HFFc6 (cell line): ENCODE results near the gene SHC3. TPM values are rescaled to one million over a fixed set of nuclear protein-coding genes. Genes with fewer than 3 reads are reported as not detected.

ENCODE experiments used
- DNase-seq: peaks from one replicate; pipeline ENCODE4 v3.0.0-alpha.2; 2018
- H3K27ac Mint-ChIP-seq: 2 replicates; pipeline ENCODE4 v1.8.0; 2020; ENCODE audit warnings: mild to moderate bottlenecking, mixed read lengths
- H3K27me3 Mint-ChIP-seq: 2 replicates; pipeline ENCODE4 v1.8.0; 2021; ENCODE audit warnings: mild to moderate bottlenecking, moderate library complexity, mixed read lengths; ENCODE audit not compliant: insufficient read depth
- H3K36me3 Mint-ChIP-seq: 2 replicates; pipeline ENCODE4 v1.8.0; 2021; ENCODE audit warnings: low read depth, mixed read lengths
- H3K4me1 Mint-ChIP-seq: 2 replicates; pipeline ENCODE4 v1.8.0; 2020; ENCODE audit warnings: low read depth, mixed read lengths
- H3K4me3 Mint-ChIP-seq: 2 replicates; pipeline ENCODE4 v1.8.0; 2020; ENCODE audit warnings: mild to moderate bottlenecking, moderate library complexity, mixed read lengths
- H3K9me3 Mint-ChIP-seq: 2 replicates; pipeline ENCODE4 v1.8.0; 2020; ENCODE audit warnings: mild to moderate bottlenecking, mixed read lengths
- total RNA-seq, 6 experiments: library from RNA; stranded (reverse); fragmentation: NEBNext Ultra II Directional; extraction: Animal tissue kit (Norgen Biotek cat#: 25700); gene quantifications; 2 replicates in 1 of 6; 3 replicates in 5 of 6; pipeline ENCODE4 v1.2.3, GENCODE V29; 2021
- TF ChIP-seq, protein P1 (sequence below): fragments of 200-600 bp; sonication (generic); IDR thresholded peaks from 2 replicates; pipeline ENCODE4 v1.5.0; 2021; ENCODE audit warnings: antibody characterized with exemption, mild to moderate bottlenecking

Gene SHC3
- total RNA-seq, 6 experiments from 2014 or later, result 0.28 to 1.9 (median 0.42) TPM

DNA sequence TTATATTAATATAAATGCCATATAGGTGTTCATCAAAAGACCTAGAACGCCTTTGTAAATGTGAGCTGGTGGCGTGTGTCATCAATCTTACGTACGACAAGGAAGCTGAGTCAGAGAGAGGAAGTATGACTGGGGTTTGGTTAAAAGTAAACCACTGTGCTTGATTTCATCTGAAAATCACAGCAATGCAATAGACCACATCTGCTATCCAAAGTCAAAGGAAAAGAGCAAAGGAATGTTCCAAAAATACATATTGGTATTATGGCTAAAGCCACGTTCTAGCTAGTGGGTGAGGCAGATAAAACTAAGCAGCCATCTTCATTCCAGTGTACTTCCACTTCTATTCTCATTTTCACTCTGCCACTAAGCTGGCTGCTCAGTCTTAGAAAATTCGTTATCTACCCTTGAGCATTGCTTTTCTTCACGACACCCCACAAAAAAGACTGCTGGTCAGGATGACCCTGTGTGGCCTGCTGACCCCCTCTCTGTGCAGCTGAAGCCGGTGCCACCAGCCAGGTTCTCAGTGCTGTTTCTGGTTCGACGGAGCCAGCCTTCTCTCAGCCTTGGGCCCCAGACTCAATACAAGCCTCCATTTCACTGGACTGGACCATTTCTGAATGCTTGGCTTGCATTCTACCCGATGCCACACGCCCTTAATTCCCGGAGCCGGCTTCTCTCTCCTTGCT, 23.8 kb downstream of the SHC3 start:
- peak overlapping the region; percentile 72 for H3K4me3 Mint-ChIP-seq

DNA sequence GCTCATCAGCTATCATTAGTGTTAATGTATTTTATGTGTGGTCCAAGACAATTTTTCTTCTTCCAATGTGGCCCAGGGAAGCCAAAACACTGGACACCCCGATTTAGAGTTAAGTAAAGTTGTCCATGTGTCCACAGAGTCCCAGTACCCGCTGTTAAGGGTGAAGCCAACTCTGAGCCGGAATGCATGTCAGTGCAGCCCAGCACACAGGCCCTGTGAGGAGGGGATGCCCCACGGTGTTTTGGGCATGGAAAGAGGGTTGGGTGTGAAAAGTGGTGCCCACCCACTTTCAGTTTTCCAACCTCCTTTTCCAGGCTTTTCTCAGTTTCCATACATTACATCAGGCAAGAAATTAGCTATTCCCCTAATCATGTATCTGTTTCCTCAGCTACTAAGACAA, 24.4 kb downstream of the SHC3 start:
- Mint-ChIP-seq H3K4me3 (peak overlapping the region; percentile 72), H3K27me3 (no peaks in the 10 kb centered on the region), H3K9me3 (no peaks in the 10 kb centered on the region), H3K4me1 (peaks cover 48% of the 10 kb centered on the region), H3K27ac (peak overlapping the region; percentile 97), H3K36me3 (no peaks in the 10 kb centered on the region)
- DNase-seq, result no peak
- TF ChIP-seq, protein P1, sequence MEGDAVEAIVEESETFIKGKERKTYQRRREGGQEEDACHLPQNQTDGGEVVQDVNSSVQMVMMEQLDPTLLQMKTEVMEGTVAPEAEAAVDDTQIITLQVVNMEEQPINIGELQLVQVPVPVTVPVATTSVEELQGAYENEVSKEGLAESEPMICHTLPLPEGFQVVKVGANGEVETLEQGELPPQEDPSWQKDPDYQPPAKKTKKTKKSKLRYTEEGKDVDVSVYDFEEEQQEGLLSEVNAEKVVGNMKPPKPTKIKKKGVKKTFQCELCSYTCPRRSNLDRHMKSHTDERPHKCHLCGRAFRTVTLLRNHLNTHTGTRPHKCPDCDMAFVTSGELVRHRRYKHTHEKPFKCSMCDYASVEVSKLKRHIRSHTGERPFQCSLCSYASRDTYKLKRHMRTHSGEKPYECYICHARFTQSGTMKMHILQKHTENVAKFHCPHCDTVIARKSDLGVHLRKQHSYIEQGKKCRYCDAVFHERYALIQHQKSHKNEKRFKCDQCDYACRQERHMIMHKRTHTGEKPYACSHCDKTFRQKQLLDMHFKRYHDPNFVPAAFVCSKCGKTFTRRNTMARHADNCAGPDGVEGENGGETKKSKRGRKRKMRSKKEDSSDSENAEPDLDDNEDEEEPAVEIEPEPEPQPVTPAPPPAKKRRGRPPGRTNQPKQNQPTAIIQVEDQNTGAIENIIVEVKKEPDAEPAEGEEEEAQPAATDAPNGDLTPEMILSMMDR, result no peak

More for the DNA sequence above, 23.8 kb downstream of the SHC3 start:
- TF ChIP-seq, protein P1, result no peak
- H3K4me1 Mint-ChIP-seq, result peaks cover 42% of the 10 kb centered on the region
- H3K27me3 Mint-ChIP-seq, result no peaks in the 10 kb centered on the region
- peak overlapping the region; percentile 97 for H3K27ac Mint-ChIP-seq
- H3K36me3 Mint-ChIP-seq, result no peaks in the 10 kb centered on the region
- peak; percentile 84 for DNase-seq
- H3K9me3 Mint-ChIP-seq, result no peaks in the 10 kb centered on the region

DNA sequence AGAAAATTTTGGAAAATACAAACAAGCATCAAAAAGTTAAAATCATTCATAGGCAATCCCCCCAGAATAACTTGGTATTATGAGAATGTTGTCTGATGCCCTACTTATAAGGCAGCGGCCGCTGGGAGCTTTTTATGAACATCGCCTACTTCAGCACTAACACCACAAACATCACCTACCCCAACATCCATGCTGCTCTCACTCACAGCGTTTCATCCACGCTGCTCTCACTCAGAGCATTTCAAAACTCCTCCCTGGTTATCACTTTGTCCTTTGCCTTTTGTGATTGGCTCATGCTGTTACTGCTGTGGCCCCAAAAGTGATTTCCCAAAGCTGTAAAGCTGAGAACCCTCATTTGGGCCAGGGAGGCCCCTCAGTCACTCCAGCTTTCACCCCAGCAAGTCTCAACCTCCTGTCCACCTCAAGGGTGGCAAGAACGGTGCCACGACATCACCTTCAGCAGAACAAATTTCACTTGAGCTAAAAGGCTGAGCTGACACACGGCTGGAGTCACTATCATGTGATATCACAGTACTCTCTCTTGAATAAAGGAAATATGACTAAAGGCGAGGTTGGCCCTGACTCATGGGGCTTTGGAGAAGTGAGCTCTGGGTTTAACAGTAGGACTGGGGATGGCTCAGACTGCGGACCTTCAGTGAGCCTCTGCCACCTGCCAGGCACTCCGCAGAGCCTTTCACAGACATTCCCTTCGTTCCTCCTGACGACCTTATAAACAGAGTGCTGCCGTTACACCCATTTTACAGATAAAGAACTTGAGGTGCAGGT, 25.2 kb downstream of the SHC3 start:
- peak; percentile 85 for DNase-seq

DNA sequence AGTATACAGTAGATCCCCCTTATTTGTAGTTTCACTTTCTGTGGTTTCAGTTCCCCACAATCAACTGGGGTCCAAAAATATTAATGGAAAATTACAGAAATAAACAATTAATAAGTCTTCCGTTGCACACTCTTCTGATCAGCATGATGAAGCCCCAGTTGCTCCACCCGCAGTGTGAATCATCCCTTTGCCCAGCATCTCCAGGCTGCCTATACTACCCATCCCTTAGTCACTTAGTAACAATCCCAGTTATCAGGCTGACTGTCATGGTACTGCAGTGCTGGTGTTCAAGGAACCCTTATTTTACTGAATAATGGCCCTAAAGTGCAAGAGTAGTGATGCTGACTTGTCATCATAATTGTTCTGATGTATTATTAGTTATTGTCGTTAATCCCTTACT, 28.9 kb downstream of the SHC3 start:
- Mint-ChIP-seq H3K4me3 (peak overlapping the region; percentile 68), H3K27me3 (no peaks in the 10 kb centered on the region), H3K4me1 (peaks cover 34% of the 10 kb centered on the region), H3K36me3 (no peaks in the 10 kb centered on the region), H3K9me3 (no peaks in the 10 kb centered on the region), H3K27ac (peak overlapping the region; percentile 9; the same call in 1 of the 2 replicates)
- DNase-seq, result peak; percentile 79
- TF ChIP-seq, protein P1, result no peak

More for the DNA sequence above, 25.2 kb downstream of the SHC3 start:
- Mint-ChIP-seq H3K9me3 (no peaks in the 10 kb centered on the region), H3K27ac (peak overlapping the region; percentile 97), H3K36me3 (no peaks in the 10 kb centered on the region), H3K4me3 (peak overlapping the region; percentile 72), H3K27me3 (no peaks in the 10 kb centered on the region), H3K4me1 (peaks cover 49% of the 10 kb centered on the region)
- TF ChIP-seq, protein P1, result no peak

DNA sequence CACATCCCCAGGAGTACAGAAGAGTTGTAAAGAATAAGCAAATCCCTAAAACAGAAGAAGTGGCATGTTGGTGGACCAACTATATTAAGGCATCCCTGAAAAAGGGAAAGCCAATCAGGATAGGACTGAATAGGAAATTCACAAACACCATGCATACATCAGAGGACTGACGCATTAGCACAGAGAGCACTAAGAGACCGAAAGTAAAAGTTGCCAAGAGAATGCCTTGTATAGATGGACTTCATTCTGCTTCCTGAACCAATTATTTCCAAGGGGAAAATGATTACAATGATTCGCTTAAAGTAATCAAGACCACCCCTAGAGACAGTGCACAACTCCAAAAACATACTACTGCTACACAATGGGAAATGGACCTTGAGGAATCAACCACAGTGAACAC, 33.5 kb downstream of the SHC3 start:
- TF ChIP-seq, protein P1, result no peak
- H3K27me3 Mint-ChIP-seq, result no peaks in the 10 kb centered on the region
- H3K36me3 Mint-ChIP-seq, result no peaks in the 10 kb centered on the region
- DNase-seq, result no peak
- H3K9me3 Mint-ChIP-seq, result no peaks in the 10 kb centered on the region
- H3K27ac Mint-ChIP-seq, result no peak overlapping the region
- no peak overlapping the region for H3K4me3 Mint-ChIP-seq
- H3K4me1 Mint-ChIP-seq, result peaks cover 14% of the 10 kb centered on the region
